HUES48 (cell line): ENCODE results near the gene NNT.

Experiments used
- H3K27ac ChIP-seq: one replicate; pipeline ENCODE4 v1.7.0; 2013; ENCODE audit warnings: low read depth, low read length, inconsistent platforms
- H3K27me3 ChIP-seq: 2 replicates; pipeline ENCODE4 v1.6.1; 2013; ENCODE audit warnings: mild to moderate bottlenecking, low read length; ENCODE audit not compliant: control insufficient read depth, insufficient read depth
- H3K36me3 ChIP-seq: 2 replicates; pipeline ENCODE4 v1.6.1; 2013; ENCODE audit warnings: low read length; ENCODE audit not compliant: control insufficient read depth, insufficient read depth
- H3K4me1 ChIP-seq: 2 replicates; pipeline ENCODE4 v1.6.1; 2013; ENCODE audit warnings: mild to moderate bottlenecking, low read length; ENCODE audit not compliant: control insufficient read depth, insufficient read depth
- H3K4me3 ChIP-seq: 2 replicates; pipeline ENCODE4 v1.5.1; 2013; ENCODE audit warnings: mild to moderate bottlenecking, low read depth, low read length
- H3K9ac ChIP-seq: 2 replicates; pipeline ENCODE4 v1.6.1; 2013; ENCODE audit warnings: mild to moderate bottlenecking, low read depth, low read length, moderate library complexity
- H3K9me3 ChIP-seq: 2 replicates; pipeline ENCODE4 v1.6.1; 2013; ENCODE audit warnings: low read length; ENCODE audit not compliant: control insufficient read depth, insufficient read depth

Gene NNT

DNA sequence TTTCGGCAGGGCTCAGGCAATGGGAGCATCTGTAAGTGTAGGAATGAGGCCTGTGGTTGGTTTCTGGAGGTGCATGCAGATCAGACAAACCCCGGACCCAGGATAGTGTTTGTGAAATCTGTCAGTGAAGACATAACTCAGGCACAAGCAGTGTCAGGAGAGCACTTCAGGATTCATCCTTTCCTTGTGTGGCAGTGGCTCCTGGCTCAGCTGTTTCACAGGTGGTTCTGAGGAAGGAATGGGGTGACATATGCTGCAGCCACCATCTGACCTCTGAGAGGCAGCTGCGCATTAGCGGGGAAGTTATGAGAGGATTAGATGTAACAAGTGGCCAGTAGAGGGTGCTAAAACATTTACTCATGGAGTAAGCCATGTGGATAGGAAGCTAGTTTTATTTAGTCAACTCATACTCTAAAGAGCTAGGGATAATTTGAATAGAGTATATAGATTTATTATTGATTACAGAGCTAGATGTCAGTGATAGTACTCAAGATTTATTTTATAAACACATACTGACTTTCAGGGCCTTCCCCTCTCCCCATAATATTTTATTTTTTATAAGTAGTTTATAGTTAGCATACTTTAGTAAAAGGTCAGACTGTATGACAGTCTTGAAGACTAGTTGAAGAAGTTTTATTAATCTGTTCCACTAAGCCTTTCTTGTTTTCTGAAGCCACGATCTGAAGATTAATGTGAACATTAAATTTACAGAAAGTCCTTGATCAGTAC is 28.4 kb downstream of the NNT start:
- no peak overlapping the region for H3K27ac ChIP-seq
- no peaks in the 10 kb centered on the region for H3K9me3 ChIP-seq
- H3K4me1 ChIP-seq: no peaks in the 10 kb centered on the region
- no peaks in the 10 kb centered on the region for H3K36me3 ChIP-seq
- no peak overlapping the region for H3K9ac ChIP-seq
- H3K4me3 ChIP-seq: no peak overlapping the region
- H3K27me3 ChIP-seq: no peaks in the 10 kb centered on the region

DNA sequence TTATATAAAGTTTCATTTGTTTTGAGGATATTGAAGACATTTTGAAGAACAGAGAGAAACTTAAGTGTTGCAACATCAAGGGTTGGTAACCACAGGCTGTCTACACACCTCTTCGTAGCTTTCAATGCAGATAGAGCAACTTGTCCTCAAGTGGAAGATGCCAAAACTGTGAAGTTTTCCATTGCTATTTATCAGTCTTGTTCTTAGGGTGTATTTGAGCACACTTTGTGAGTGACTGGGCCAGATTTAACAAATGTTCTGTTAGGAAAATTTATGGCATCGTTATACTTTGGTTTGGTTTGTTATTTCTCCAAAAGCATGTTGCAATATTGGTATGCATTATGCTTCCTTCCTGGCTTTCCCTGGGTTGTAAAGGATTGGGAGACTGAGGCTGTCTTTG is 31.6 kb downstream of the NNT start:
- Histone ChIP-seq H3K36me3 (no peaks in the 10 kb centered on the region), H3K9ac (no peak overlapping the region), H3K4me3 (no peak overlapping the region), H3K4me1 (no peaks in the 10 kb centered on the region), H3K27ac (no peak overlapping the region), H3K9me3 (no peaks in the 10 kb centered on the region), H3K27me3 (no peaks in the 10 kb centered on the region)

DNA sequence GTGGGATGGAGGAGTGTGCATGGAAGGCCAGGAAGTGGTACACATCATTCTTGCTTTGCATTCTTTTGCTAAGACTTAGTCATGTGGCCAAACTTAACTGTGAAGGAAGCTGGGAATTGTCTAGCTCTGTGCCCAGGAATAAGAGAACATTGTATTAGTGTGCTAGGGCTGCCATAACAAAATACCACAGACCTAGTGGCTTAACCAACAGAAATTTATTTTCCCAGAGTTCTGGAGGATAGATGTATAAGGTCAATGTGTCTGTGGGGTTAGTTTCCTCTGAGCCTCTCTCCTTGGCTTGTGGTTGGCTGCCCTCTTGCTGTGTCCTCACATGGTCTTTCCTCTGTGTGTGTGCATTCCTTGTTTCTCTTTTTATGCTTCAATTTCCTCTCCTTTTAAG is 32.4 kb downstream of the NNT start:
- Histone ChIP-seq H3K4me3 (no peak overlapping the region), H3K9me3 (no peaks in the 10 kb centered on the region), H3K36me3 (no peaks in the 10 kb centered on the region), H3K4me1 (0 out of 2 replicates have a peak, but pooled peaks cover 4% of the 10 kb centered on the region), H3K27me3 (no peaks in the 10 kb centered on the region), H3K9ac (no peak overlapping the region), H3K27ac (no peak overlapping the region)

DNA sequence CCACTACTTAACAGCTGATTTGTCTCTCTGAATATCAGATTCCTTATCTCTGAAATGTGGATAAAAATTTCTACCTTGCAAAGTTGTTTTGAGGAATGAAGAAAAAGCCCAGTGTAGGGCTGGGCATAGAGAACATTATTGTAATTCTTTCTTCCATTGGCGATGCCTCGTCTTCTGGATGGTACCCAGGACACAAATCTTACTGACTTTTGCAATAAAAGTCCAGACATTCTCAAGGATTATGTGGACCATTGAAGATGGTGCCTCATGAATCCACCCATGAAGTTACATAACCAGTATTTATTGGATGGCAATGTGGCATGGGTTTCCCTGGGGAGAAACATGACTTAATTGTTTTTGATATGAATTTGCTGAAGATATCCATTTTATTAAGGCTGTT is 33.1 kb downstream of the NNT start:
- H3K36me3 ChIP-seq: no peaks in the 10 kb centered on the region
- no peaks in the 10 kb centered on the region for H3K27me3 ChIP-seq
- no peak overlapping the region for H3K27ac ChIP-seq
- H3K9me3 ChIP-seq: no peaks in the 10 kb centered on the region
- H3K9ac ChIP-seq: no peak overlapping the region
- 0 out of 2 replicates have a peak, but pooled peaks cover 4% of the 10 kb centered on the region for H3K4me1 ChIP-seq
- H3K4me3 ChIP-seq: no peak overlapping the region

DNA sequence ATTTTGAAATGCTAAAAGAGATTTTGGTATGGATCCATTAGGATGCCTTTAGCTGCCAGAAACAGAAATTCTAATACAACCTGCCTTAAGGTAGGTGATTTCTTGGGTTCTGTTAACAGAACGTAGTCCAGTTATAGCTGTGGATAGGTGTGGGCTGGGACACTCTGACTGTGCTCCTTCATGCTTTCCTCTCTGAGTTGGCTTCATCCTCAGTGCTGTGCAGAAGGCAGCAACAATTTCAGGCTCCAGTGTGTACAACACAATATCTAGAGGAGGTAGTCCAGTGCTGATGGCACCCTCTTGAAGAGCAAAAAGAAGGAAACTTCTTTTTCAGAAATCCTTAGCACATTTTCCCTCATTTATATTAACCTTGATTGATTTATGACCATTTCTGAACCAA is 34.4 kb downstream of the NNT start:
- H3K27ac ChIP-seq: no peak overlapping the region
- no peaks in the 10 kb centered on the region for H3K9me3 ChIP-seq
- no peaks in the 10 kb centered on the region for H3K36me3 ChIP-seq
- no peaks in the 10 kb centered on the region for H3K27me3 ChIP-seq
- 0 out of 2 replicates have a peak, but pooled peaks cover 4% of the 10 kb centered on the region for H3K4me1 ChIP-seq
- no peak overlapping the region for H3K4me3 ChIP-seq
- no peak overlapping the region for H3K9ac ChIP-seq

DNA sequence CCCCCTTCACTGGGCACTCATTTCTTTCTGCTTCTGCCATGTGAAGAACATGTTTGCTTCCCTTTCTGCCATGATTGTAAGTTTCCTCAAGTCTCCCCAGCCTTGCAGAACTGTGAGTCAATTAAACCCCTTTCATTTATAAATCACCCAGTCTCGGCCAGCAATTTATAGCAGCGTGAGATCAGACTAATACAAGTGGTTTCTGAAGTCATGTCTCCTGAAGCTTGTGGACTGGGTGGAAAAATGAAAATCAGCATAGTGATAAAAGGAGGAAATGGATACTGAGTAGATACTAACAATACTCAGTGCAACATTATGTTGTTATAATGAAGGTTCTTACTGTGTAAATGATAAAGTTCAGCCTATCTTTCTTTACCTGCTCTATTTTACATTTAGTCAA is 35.1 kb downstream of the NNT start:
- Histone ChIP-seq H3K36me3 (no peaks in the 10 kb centered on the region), H3K9me3 (no peaks in the 10 kb centered on the region), H3K9ac (no peak overlapping the region), H3K27ac (no peak overlapping the region), H3K4me1 (0 out of 2 replicates have a peak, but pooled peaks cover 4% of the 10 kb centered on the region), H3K27me3 (no peaks in the 10 kb centered on the region), H3K4me3 (no peak overlapping the region)

DNA sequence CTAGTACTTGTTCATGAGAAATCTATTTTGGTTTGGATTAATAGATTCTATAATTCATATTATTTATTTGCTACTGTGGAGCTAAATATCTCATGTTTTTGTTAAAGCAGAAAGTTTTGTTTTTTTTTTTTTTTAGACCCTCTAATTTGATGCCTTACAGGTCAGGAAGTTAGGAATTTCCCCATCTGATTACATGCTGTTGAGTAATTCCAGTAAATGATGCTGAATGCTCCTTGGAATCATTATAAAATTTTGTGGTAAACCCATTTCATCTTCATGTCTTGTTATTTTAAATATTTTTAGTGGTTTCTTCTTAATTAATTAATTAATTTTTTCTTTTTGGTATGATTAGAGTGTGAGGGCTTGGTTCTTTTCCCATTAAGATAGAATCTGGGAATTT is 35.6 kb downstream of the NNT start:
- H3K4me1 ChIP-seq: 0 out of 2 replicates have a peak, but pooled peaks cover 4% of the 10 kb centered on the region
- no peaks in the 10 kb centered on the region for H3K9me3 ChIP-seq
- H3K27ac ChIP-seq: no peak overlapping the region
- H3K36me3 ChIP-seq: no peaks in the 10 kb centered on the region
- H3K9ac ChIP-seq: no peak overlapping the region
- H3K4me3 ChIP-seq: no peak overlapping the region
- no peaks in the 10 kb centered on the region for H3K27me3 ChIP-seq

DNA sequence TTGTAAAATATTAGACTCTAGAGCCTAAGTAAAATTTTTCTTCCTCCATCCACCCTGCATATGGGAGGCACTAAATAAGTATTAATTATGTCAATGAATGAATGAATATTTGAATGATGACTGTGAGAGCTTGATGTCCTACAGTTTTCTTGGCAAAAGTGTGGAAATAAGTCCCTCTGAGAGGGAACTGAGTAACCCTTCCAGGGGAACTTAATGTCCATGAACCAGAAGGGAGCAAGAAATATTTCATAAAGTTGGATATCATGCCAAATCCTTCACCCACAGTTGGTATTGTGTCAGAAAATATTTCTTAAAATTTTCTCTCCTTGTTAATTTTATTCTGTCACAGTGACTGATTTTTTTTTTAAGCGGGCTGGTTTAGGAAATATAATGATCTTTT is 36.6 kb downstream of the NNT start:
- Histone ChIP-seq H3K9ac (no peak overlapping the region), H3K4me1 (0 out of 2 replicates have a peak, but pooled peaks cover 4% of the 10 kb centered on the region), H3K27me3 (no peaks in the 10 kb centered on the region), H3K4me3 (no peak overlapping the region), H3K9me3 (no peaks in the 10 kb centered on the region), H3K36me3 (no peaks in the 10 kb centered on the region), H3K27ac (no peak overlapping the region)

DNA sequence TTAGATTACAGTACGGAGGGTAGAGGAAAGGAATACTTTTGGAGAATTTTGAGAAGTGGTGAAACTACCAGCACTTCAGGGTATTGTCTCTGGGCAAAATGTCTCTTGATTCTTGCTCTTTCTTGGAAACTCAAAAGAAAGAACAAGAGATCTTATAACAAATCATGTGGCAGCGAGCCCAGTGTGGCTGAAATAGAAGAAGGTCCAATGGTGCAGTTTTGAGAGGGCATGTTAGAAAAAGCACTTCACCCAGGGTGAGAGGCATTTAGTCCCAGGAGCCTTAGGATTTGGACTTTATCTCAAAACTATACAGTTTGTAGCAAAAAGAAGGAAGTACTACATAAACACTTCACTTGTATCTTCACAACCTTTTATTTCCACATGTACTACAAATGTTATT is 39.4 kb downstream of the NNT start:
- no peak overlapping the region for H3K27ac ChIP-seq
- 0 out of 2 replicates have a peak, but pooled peaks cover 2% of the 10 kb centered on the region for H3K36me3 ChIP-seq
- no peak overlapping the region for H3K4me3 ChIP-seq
- no peaks in the 10 kb centered on the region for H3K27me3 ChIP-seq
- H3K4me1 ChIP-seq: 0 out of 2 replicates have a peak, but pooled peaks cover 4% of the 10 kb centered on the region
- no peaks in the 10 kb centered on the region for H3K9me3 ChIP-seq
- no peak overlapping the region for H3K9ac ChIP-seq

DNA sequence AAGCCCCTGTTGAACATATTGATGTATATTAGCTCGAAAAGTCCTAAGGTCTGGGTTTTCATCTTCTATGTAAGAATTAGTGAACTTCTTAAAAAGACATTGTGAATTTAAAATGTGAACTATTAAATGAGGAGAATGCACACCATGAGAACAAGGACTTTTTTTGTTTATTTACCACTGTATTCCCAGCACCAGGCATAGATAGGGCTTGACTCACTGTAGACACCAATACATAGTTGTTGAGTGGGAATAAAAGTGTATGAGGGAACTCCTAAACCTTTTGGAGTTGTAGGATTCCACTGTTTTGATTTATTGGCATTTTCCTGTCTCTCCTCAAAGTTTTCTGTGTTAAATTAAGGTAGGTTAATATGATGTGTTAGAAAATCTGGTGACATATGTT is 40.3 kb downstream of the NNT start:
- H3K4me1 ChIP-seq: 0 out of 2 replicates have a peak, but pooled peaks cover 4% of the 10 kb centered on the region
- H3K9me3 ChIP-seq: no peaks in the 10 kb centered on the region
- no peaks in the 10 kb centered on the region for H3K27me3 ChIP-seq
- H3K27ac ChIP-seq: no peak overlapping the region
- H3K9ac ChIP-seq: no peak overlapping the region
- H3K36me3 ChIP-seq: peaks cover 8% of the 10 kb centered on the region; the same call in 1 of the 2 replicates
- H3K4me3 ChIP-seq: no peak overlapping the region

DNA sequence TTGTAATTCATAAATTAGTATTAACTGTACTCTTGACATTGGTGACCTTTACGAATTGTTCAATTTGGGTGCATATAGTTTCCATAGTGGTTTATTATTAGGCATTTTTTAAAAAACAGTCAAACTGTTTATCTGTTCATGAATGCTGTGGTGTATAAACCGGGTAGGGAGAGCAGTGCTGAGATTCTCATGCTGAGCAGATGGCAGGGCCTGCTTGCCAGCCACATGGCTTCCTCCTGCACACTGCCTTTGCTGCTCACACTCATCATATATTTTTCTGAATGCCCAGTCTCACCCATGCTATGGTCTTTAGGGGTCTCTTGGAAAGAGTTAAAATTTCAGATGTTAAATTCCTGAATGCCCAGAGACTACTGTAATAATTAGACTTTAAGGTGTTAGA is 40.8 kb downstream of the NNT start:
- Histone ChIP-seq H3K4me1 (0 out of 2 replicates have a peak, but pooled peaks cover 4% of the 10 kb centered on the region), H3K36me3 (peaks cover 10% of the 10 kb centered on the region; the same call in 1 of the 2 replicates), H3K9me3 (no peaks in the 10 kb centered on the region), H3K27ac (no peak overlapping the region), H3K4me3 (no peak overlapping the region), H3K27me3 (no peaks in the 10 kb centered on the region), H3K9ac (no peak overlapping the region)
